K562 (cell line): Measurements from ENCODE around the gene SAP30L. TPM values are rescaled to one million over a fixed set of nuclear protein-coding genes. Genes with fewer than 3 reads are reported as not detected.

Source experiments
- ATAC-seq: fragments of 200-7000 bp; cut with Tn5 transposase; 3 replicates; pipeline ENCODE4 v1.9.1; 2020; ENCODE audit warnings: moderate library complexity
- BruUV-seq: library from RNA; stranded (reverse); fragments of 400-500 nt; replicated peaks from 2 replicates; lab custom pipeline; 2021; lab: Mats Ljungman, UMichigan
- CTCF ChIA-PET: fragments of 300-600 bp; formaldehyde crosslinking; extraction: SDS; loops from one replicate; lab custom pipeline; 2021; ENCODE audit warnings: low intra/inter-chr PET ratio; lab: Yijun Ruan, JAX
- POLR2A ChIA-PET: fragments of 300-600, 350-650 bp; sonication (Branson Sonifier 250); formaldehyde crosslinking; extraction: SDS; loops from one replicate; lab custom pipeline; 2021; ENCODE audit warnings: antibody characterized with exemption, inconsistent platforms; lab: Yijun Ruan, JAX
- DNase-seq, 4 experiments: peaks; one replicate each; pipeline versions ENCODE4 v3.0.0 to v3.0.0-alpha.2; 2011 to 2018; ENCODE audit warnings: low spot score in 3 of 4, mixed read lengths in 3 of 4; ENCODE audit errors: extremely low read depth in 1 of 4
- FAIRE-seq: peaks from 2 replicates; lab custom pipeline; 2011; peaks lifted over from hg19 to GRCh38; lab: Jason Lieb, UNC
- H2AFZ ChIP-seq: 2 replicates; pipeline ENCODE4 v1.6.0; 2011; ENCODE audit warnings: low read depth, low read length, control low read depth, inconsistent platforms
- H3K27ac ChIP-seq: fragments of 200-600 bp; 3 replicates; pipeline ENCODE4 v1.8.0; 2011; ENCODE audit warnings: low read depth, mild to moderate bottlenecking, control low read depth, inconsistent platforms, low read length, moderate library complexity, mixed read lengths; ENCODE audit errors: extremely low read depth
- H3K27me3 ChIP-seq, 2 experiments: fragments of 300-600 bp in 1 of 2; 2 replicates in 1 of 2; 3 replicates in 1 of 2; pipeline versions ENCODE4 v1.6.0 to v1.8.0; 2011; ENCODE audit warnings: inconsistent platforms in 2 of 2, low read length in 2 of 2, mild to moderate bottlenecking in 1 of 2, mixed read lengths in 1 of 2, moderate library complexity in 1 of 2; ENCODE audit not compliant: control insufficient read depth in 2 of 2, insufficient read depth in 2 of 2
- H3K36me3 ChIP-seq: fragments of 300-600 bp; 3 replicates; pipeline ENCODE4 v1.8.0; 2011; ENCODE audit warnings: mild to moderate bottlenecking, low read length, inconsistent platforms; ENCODE audit not compliant: control insufficient read depth, insufficient read depth
- H3K4me1 ChIP-seq, 2 experiments: fragments of 200-600 bp in 1 of 2; replicated peaks in 1 of 2; 2 replicates in 1 of 2; 3 replicates in 1 of 2; pipeline versions ENCODE4 v1.5.1 to v1.8.0; 2011; ENCODE audit warnings: inconsistent platforms in 2 of 2, low read length in 2 of 2, mild to moderate bottlenecking in 1 of 2, mixed read lengths in 1 of 2, moderate library complexity in 1 of 2; ENCODE audit not compliant: control insufficient read depth in 2 of 2, insufficient read depth in 2 of 2
- H3K4me2 ChIP-seq: 2 replicates; pipeline ENCODE4 v1.6.1; 2011; ENCODE audit warnings: low read length, control low read depth, inconsistent platforms, mixed read lengths; ENCODE audit not compliant: insufficient read depth
- H3K4me3 ChIP-seq: fragments of 200-600 bp; sonication (generic), shearing (Covaris generic); 2 replicates; pipeline ENCODE4 v1.5.1; 2016; ENCODE audit warnings: control low read depth, inconsistent platforms
- H3K79me2 ChIP-seq: fragments of 200-600 bp; 3 replicates; pipeline ENCODE4 v1.8.0; 2011; ENCODE audit warnings: low read length, inconsistent platforms; ENCODE audit not compliant: control insufficient read depth, insufficient read depth
- H3K9ac ChIP-seq, 2 experiments: 2 replicates each; pipeline versions ENCODE4 v1.6.0 to v1.6.1; 2011; ENCODE audit warnings: low read depth in 2 of 2, low read length in 2 of 2, control low read depth in 1 of 2, inconsistent platforms in 1 of 2, mild to moderate bottlenecking in 1 of 2, mixed read lengths in 1 of 2; ENCODE audit not compliant: insufficient read depth in 1 of 2
- H3K9me1 ChIP-seq: one replicate; pipeline ENCODE4 v1.6.0; 2011; ENCODE audit warnings: inconsistent platforms, mild to moderate bottlenecking, low read length, moderate library complexity; ENCODE audit not compliant: control insufficient read depth, insufficient read depth
- H3K9me3 ChIP-seq: replicated peaks from 2 replicates; pipeline ENCODE4 v1.5.1; 2011; ENCODE audit warnings: low read depth, low read length, inconsistent platforms; ENCODE audit not compliant: control insufficient read depth, insufficient read depth
- H4K20me1 ChIP-seq: replicated peaks from 2 replicates; pipeline ENCODE4 v1.6.1; 2011; ENCODE audit warnings: low read length, inconsistent platforms, mixed read lengths; ENCODE audit not compliant: control insufficient read depth, insufficient read depth
- ADNP ChIP-seq: fragments of 200-800 bp; sonication (Bioruptor generic); IDR thresholded peaks from 2 replicates; pipeline ENCODE4 v1.6.1; 2016; ENCODE audit warnings: missing genetic modification characterization, missing compliant biosample characterization
- ARID3A ChIP-seq: IDR thresholded peaks from 2 replicates; pipeline ENCODE4 v1.6.1; 2012; ENCODE audit warnings: low read depth, low read length, improper control_type of control experiment, borderline replicate concordance
- ESRRB ChIP-seq: fragments of 250-450 bp; sonication (Bioruptor Pico); IDR thresholded peaks from 2 replicates; pipeline ENCODE4 v1.5.0; 2020; ENCODE audit warnings: mild to moderate bottlenecking, moderate library complexity, borderline replicate concordance
- ETV6 ChIP-seq, 3 experiments: fragments of 150-350 bp in 1 of 3; sonication (generic) in 1 of 3; formaldehyde crosslinking in 1 of 3; IDR thresholded peaks; 2 replicates each; pipeline versions ENCODE4 v1.6.1 to v1.8.0; 2014 to 2022; ENCODE audit warnings: borderline replicate concordance in 2 of 3, low read depth in 2 of 3, antibody characterized with exemption in 1 of 3, low read length in 1 of 3, mild to moderate bottlenecking in 1 of 3, missing genetic modification reagents in 1 of 3
- FOXK1 ChIP-seq: sonication (generic); formaldehyde crosslinking; IDR thresholded peaks from 2 replicates; pipeline ENCODE4 v1.8.0; 2022; ENCODE audit warnings: missing genetic modification reagents, mild to moderate bottlenecking, borderline replicate concordance
- IRF1 ChIP-seq: sonication (generic); formaldehyde crosslinking; IDR thresholded peaks from 2 replicates; pipeline ENCODE4 v1.8.0; 2022; ENCODE audit warnings: missing genetic modification reagents, mild to moderate bottlenecking, borderline replicate concordance
- IRF9 ChIP-seq: fragments of 450-650 bp; IDR thresholded peaks from 2 replicates; pipeline ENCODE4 v1.6.1; 2016; ENCODE audit warnings: missing biosample characterization, missing genetic modification characterization
- KHSRP ChIP-seq: fragments of 450-650 bp; IDR thresholded peaks from 2 replicates; pipeline ENCODE4 v1.6.1; 2017
- KLF13 ChIP-seq: fragments of 450-650 bp; IDR thresholded peaks from 2 replicates; pipeline ENCODE4 v1.6.1; 2016; ENCODE audit warnings: missing genetic modification characterization, low read depth, mild to moderate bottlenecking, missing compliant biosample characterization, moderate library complexity, borderline replicate concordance
- MAFF ChIP-seq: IDR thresholded peaks from 2 replicates; pipeline ENCODE4 v1.6.1; 2012; ENCODE audit warnings: low read length, improper control_type of control experiment
- NR2C1 ChIP-seq, 2 experiments: fragments of 450-650 bp; IDR thresholded peaks; 2 replicates each; pipeline ENCODE4 v1.6.1; 2017; ENCODE audit warnings: mild to moderate bottlenecking in 2 of 2, antibody characterized with exemption in 1 of 2, inconsistent platforms in 1 of 2, missing compliant biosample characterization in 1 of 2, missing genetic modification characterization in 1 of 2
- SIN3A ChIP-seq, 2 experiments: fragments of 150-350 bp in 1 of 2; IDR thresholded peaks; 2 replicates each; pipeline ENCODE4 v1.6.1; 2011 to 2016; ENCODE audit warnings: borderline replicate concordance in 2 of 2, low read depth in 2 of 2, low read length in 2 of 2, mild to moderate bottlenecking in 2 of 2, moderate library complexity in 2 of 2; ENCODE audit not compliant: control insufficient read depth in 1 of 2
- SIN3B ChIP-seq: fragments of 450-650 bp; IDR thresholded peaks from 2 replicates; pipeline ENCODE4 v1.6.1; 2017; ENCODE audit warnings: low read depth, mild to moderate bottlenecking, moderate library complexity
- SP2 ChIP-seq: IDR thresholded peaks from 2 replicates; pipeline ENCODE4 v1.6.1; 2011; ENCODE audit warnings: mild to moderate bottlenecking, low read depth, low read length, moderate library complexity; ENCODE audit not compliant: poor library complexity, severe bottlenecking; ENCODE audit errors: extremely low read depth
- XRCC3 ChIP-seq: fragments of 450-650 bp; IDR thresholded peaks from 2 replicates; pipeline ENCODE4 v1.6.1; 2017; ENCODE audit warnings: mild to moderate bottlenecking, moderate library complexity
- ZNF146 ChIP-seq: IDR thresholded peaks from one replicate; pipeline ENCODE4 v1.6.1; 2018; ENCODE audit warnings: missing compliant biosample characterization; ENCODE audit not compliant: unreplicated experiment
- ZNF239 ChIP-seq: fragments of 250-450 bp; sonication (Bioruptor Pico); IDR thresholded peaks from 2 replicates; pipeline ENCODE4 v1.4.0; 2020; ENCODE audit warnings: mild to moderate bottlenecking
- ZNF347 ChIP-seq: fragments of 450-650 bp; formaldehyde crosslinking; IDR thresholded peaks from 2 replicates; pipeline ENCODE4 v1.4.0; 2020; ENCODE audit warnings: low read depth, mild to moderate bottlenecking, moderate library complexity
- ZNF707 ChIP-seq: fragments of 250-450 bp; sonication (Bioruptor Pico); conservative IDR thresholded peaks from 2 replicates; pipeline ENCODE4 v1.8.0; 2022; ENCODE audit warnings: inconsistent platforms, mild to moderate bottlenecking, moderate library complexity
- ZSCAN32 ChIP-seq: fragments of 450-650 bp; formaldehyde crosslinking; IDR thresholded peaks from 2 replicates; pipeline ENCODE4 v1.4.0; 2020; ENCODE audit warnings: mild to moderate bottlenecking, moderate library complexity
- WGBS: fragments of 100-300 bp; shearing (Covaris generic); methylation state at CpG from one replicate; pipeline ENCODE4 v1.1.6; 2016; ENCODE audit warnings: low coverage, mixed read lengths; ENCODE audit not compliant: insufficient coverage; ENCODE audit errors: missing lambda C conversion rate; 5-methylcytosine and 5-hydroxymethylcytosine counted together
- in situ Hi-C: fragments of 300-500 bp; cut with MboI; formaldehyde crosslinking; loops from 4 replicates; pipeline ENCODE4 v1.15.0; 2018; ENCODE audit warnings: inconsistent platforms, mixed read lengths
- intact Hi-C: fragments of 100-400 bp; cut with micrococcal nuclease; formaldehyde crosslinking; loops from 2 replicates; pipeline ENCODE4 v1.14.2; 2022
- polyA plus RNA-seq, 8 experiments: library from polyadenylated mRNA; depleted of rRNA in 4 of 8; stranded (reverse) in 5 of 8; unstranded in 3 of 8; fragments of >200 nt; fragmentation: Nextera tagmentation in 2 of 8; fragmentation: Illumina TruSeq in 1 of 8; extraction: Ambion mirVana in 2 of 8; extraction: Trizol in 1 of 8; gene quantifications; 2 replicates each; pipeline versions ENCODE4 v1.2.1 to v1.2.3, GENCODE V29; 2011 to 2014; ENCODE audit warnings: inconsistent platforms in 1 of 8, missing spikeins in 1 of 8
- total RNA-seq, 7 experiments: library from RNA; depleted of rRNA in 6 of 7; stranded (reverse); fragments of >200 nt in 6 of 7; fragmentation: Illumina TruSeq in 2 of 7; extraction: Trizol in 2 of 7; gene quantifications; 2 replicates each; pipeline versions ENCODE4 v1.2.1 to v1.2.3, GENCODE V29; 2011 to 2021; ENCODE audit warnings: low replicate concordance in 1 of 7

Gene SAP30L
- total and polyA plus RNA-seq, 9 of the 15 experiments (the other 6 are each of a cell fraction or from before 2014, with no cell fraction given): 5.1 to 33.6 (median 28.1) TPM

- Histone ChIP-seq H3K4me2 (no peak overlapping the region), H2AFZ (no peak overlapping the region), H3K9ac (no peak overlapping the region), H3K9me3 (no peaks in the 10 kb centered on the region), H3K4me3 (no peak overlapping the region), H4K20me1 (0 out of 2 replicates have a peak, but pooled peaks cover 5% of the 10 kb centered on the region), H3K27me3 (peaks cover 18 to 20% of the 10 kb centered on the region in 2 experiments; a peak in 4 of 5 replicates), H3K9me1 (no peaks in the 10 kb centered on the region), H3K36me3 (no peaks in the 10 kb centered on the region), H3K27ac (no peak overlapping the region), H3K4me1 (0 out of 5 replicates have a peak, but pooled peaks cover 0 to 3% of the 10 kb centered on the region in 2 experiments), H3K79me2 (no peaks in the 10 kb centered on the region)
- intact Hi-C loops: no loop called here
- POLR2A ChIA-PET: no interaction called here
- FAIRE-seq: no peak
- WGBS: 1% methylated on average over 4 of the region's 4 CpGs
- no peak for ATAC-seq
- CTCF ChIA-PET: no interaction called here
- no TSS peak for BruUV-seq
- in situ Hi-C loops: no loop called here
- TF ChIP-seq SIN3B (no peak), IRF1 (CRISPR knock-in tag) (no peak), NR2C1 (IDR thresholded peaks at IDR 0.05) (no peak), NR2C1 (tag; IDR thresholded peaks at IDR 0.05) (no peak), ARID3A (no peak), ZNF239 (no peak), SIN3A (IDR thresholded peaks at IDR 0.05; ENCODE audit: borderline replicate concordance in 2 of 2, control insufficient read depth in 1 of 2, low read depth in 2 of 2, low read length in 2 of 2) (no peak), KLF13 (tag) (no peak), KHSRP (no peak), FOXK1 (no peak), IRF9 (no peak), ESRRB (no peak), XRCC3 (no peak), ADNP (tag) (no peak), ZNF146 (CRISPR knock-in tag) (no peak), ETV6 (IDR thresholded peaks at IDR 0.05; ENCODE audit: borderline replicate concordance in 1 of 2, low read depth in 2 of 2, low read length in 1 of 2) (no peak), ETV6 (CRISPR knock-in tag; IDR thresholded peaks at IDR 0.05; ENCODE audit: borderline replicate concordance) (no peak), SP2 (no peak), ZSCAN32 (CRISPR knock-in tag) (no peak), ZNF707 (no peak), MAFF (no peak), ZNF347 (CRISPR knock-in tag) (no peak)
- DNase-seq: no peak
These were observed 48.2 kb downstream of the SAP30L start for GRCh38 chr5:154494036-154494435.
